ENCODE data around the gene SHISA5. TPM values are rescaled to one million over a fixed set of nuclear protein-coding genes. Genes with fewer than 3 reads are reported as not detected.

Gene SHISA5
- total and polyA plus RNA-seq, 10 of the 15 experiments (the other 5 are each of a cell fraction or from before 2014, with no cell fraction given) = 17.1 to 148 (median 67.3) TPM

DNA sequence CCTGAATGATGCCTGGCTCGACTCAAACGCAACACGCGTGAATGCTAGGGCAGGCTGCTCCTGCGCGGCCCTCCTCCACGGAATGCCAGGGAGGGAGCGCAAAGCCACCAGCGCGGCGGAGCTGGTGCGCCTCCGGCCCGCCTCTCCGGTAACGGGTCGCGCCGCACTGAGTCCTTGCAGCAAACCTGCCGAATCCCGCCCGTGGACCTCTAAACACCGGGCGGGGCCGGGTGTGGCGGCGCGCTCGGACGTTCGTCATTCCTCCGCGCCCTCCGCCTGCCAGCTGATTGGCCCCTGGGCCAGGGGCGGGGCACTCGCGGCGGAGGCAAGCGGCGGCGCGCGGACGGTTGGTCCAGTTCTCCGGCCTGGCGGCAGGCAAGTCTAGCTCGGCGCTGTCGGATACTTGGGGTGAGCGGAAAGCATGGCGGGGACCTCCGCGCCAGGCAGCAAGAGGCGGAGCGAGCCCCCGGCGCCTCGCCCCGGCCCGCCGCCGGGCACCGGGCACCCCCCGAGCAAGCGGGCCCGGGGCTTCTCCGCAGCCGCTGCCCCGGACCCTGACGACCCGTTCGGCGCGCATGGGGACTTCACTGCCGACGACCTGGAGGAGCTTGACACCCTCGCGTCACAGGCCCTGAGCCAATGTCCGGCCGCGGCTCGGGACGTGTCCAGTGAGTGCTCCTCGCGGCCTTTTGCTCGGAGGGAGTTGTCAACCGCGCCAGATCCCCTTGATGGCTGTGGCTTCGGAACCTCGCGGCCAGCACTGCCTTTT, 57.4 kb downstream of the SHISA5 start, which contains the start of gene ATRIP (continued):
- TF ChIP-seq, protein P1, sequence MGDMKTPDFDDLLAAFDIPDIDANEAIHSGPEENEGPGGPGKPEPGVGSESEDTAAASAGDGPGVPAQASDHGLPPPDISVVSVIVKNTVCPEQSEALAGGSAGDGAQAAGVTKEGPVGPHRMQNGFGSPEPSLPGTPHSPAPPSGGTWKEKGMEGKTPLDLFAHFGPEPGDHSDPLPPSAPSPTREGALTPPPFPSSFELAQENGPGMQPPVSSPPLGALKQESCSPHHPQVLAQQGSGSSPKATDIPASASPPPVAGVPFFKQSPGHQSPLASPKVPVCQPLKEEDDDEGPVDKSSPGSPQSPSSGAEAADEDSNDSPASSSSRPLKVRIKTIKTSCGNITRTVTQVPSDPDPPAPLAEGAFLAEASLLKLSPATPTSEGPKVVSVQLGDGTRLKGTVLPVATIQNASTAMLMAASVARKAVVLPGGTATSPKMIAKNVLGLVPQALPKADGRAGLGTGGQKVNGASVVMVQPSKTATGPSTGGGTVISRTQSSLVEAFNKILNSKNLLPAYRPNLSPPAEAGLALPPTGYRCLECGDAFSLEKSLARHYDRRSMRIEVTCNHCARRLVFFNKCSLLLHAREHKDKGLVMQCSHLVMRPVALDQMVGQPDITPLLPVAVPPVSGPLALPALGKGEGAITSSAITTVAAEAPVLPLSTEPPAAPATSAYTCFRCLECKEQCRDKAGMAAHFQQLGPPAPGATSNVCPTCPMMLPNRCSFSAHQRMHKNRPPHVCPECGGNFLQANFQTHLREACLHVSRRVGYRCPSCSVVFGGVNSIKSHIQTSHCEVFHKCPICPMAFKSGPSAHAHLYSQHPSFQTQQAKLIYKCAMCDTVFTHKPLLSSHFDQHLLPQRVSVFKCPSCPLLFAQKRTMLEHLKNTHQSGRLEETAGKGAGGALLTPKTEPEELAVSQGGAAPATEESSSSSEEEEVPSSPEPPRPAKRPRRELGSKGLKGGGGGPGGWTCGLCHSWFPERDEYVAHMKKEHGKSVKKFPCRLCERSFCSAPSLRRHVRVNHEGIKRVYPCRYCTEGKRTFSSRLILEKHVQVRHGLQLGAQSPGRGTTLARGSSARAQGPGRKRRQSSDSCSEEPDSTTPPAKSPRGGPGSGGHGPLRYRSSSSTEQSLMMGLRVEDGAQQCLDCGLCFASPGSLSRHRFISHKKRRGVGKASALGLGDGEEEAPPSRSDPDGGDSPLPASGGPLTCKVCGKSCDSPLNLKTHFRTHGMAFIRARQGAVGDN (IDR thresholded peaks at IDR 0.05) = peak; percentile 83
- TF ChIP-seq JUND (IDR thresholded peaks at IDR 0.05; ENCODE audit: low read depth, low read length) (no peak), CEBPB (IDR thresholded peaks at IDR 0.05; ENCODE audit: borderline replicate concordance in 1 of 2, low read depth in 2 of 2, low read length in 2 of 2) (no peak), POLR2A (IDR thresholded peaks at IDR 0.05; ENCODE audit: low read depth, low read length) (peak; percentile 98), DPF2 (IDR thresholded peaks at IDR 0.05) (peak; percentile 86; the same call in 1 of the 2 replicates), TCF7 (IDR thresholded peaks at IDR 0.05; ENCODE audit: borderline replicate concordance) (no peak), ZZZ3 (IDR thresholded peaks at IDR 0.05; ENCODE audit: control insufficient read depth, insufficient read length, low read depth) (no peak), TBL1XR1 (IDR thresholded peaks at IDR 0.05; ENCODE audit: low read depth, low read length) (0 out of 2 replicates have a peak, but pooled peaks have one; percentile 20), SIX5 (IDR thresholded peaks at IDR 0.05; ENCODE audit: low read depth, low read length, severe bottlenecking) (peak; percentile 45), ZNF384 (IDR thresholded peaks at IDR 0.05; ENCODE audit: borderline replicate concordance, low read depth, low read length) (no peak), NFIC (IDR thresholded peaks at IDR 0.05; ENCODE audit: low read depth, low read length) (no peak), KDM1A (IDR thresholded peaks at IDR 0.05; ENCODE audit: borderline replicate concordance) (no peak), MEF2B (IDR thresholded peaks at IDR 0.05; ENCODE audit: partially characterized antibody, poor library complexity, severe bottlenecking) (no peak), CREM (IDR thresholded peaks at IDR 0.05; ENCODE audit: low read depth) (peak; percentile 99), STAT1 (conservative IDR thresholded peaks at IDR 0.05) (0 out of 2 replicates have a peak, but pooled peaks have one; percentile 61), ZBED1 (IDR thresholded peaks at IDR 0.05; ENCODE audit: borderline replicate concordance) (no peak), ZNF217 (IDR thresholded peaks at IDR 0.05) (0 out of 2 replicates have a peak, but pooled peaks have one; percentile 26), IKZF2 (IDR thresholded peaks at IDR 0.05) (no peak), POLR2AphosphoS5 (IDR thresholded peaks at IDR 0.05; ENCODE audit: low read length) (peak; percentile 92), NBN (IDR thresholded peaks at IDR 0.05) (peak; percentile 68; the same call in 1 of the 2 replicates)
- TF ChIP-seq, protein P2, sequence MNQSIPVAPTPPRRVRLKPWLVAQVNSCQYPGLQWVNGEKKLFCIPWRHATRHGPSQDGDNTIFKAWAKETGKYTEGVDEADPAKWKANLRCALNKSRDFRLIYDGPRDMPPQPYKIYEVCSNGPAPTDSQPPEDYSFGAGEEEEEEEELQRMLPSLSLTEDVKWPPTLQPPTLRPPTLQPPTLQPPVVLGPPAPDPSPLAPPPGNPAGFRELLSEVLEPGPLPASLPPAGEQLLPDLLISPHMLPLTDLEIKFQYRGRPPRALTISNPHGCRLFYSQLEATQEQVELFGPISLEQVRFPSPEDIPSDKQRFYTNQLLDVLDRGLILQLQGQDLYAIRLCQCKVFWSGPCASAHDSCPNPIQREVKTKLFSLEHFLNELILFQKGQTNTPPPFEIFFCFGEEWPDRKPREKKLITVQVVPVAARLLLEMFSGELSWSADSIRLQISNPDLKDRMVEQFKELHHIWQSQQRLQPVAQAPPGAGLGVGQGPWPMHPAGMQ (IDR thresholded peaks at IDR 0.05; ENCODE audit: borderline replicate concordance) = no peak
- TF ChIP-seq, protein P3, sequence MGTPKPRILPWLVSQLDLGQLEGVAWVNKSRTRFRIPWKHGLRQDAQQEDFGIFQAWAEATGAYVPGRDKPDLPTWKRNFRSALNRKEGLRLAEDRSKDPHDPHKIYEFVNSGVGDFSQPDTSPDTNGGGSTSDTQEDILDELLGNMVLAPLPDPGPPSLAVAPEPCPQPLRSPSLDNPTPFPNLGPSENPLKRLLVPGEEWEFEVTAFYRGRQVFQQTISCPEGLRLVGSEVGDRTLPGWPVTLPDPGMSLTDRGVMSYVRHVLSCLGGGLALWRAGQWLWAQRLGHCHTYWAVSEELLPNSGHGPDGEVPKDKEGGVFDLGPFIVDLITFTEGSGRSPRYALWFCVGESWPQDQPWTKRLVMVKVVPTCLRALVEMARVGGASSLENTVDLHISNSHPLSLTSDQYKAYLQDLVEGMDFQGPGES (IDR thresholded peaks at IDR 0.05) = no peak
- TF ChIP-seq, protein P4, sequence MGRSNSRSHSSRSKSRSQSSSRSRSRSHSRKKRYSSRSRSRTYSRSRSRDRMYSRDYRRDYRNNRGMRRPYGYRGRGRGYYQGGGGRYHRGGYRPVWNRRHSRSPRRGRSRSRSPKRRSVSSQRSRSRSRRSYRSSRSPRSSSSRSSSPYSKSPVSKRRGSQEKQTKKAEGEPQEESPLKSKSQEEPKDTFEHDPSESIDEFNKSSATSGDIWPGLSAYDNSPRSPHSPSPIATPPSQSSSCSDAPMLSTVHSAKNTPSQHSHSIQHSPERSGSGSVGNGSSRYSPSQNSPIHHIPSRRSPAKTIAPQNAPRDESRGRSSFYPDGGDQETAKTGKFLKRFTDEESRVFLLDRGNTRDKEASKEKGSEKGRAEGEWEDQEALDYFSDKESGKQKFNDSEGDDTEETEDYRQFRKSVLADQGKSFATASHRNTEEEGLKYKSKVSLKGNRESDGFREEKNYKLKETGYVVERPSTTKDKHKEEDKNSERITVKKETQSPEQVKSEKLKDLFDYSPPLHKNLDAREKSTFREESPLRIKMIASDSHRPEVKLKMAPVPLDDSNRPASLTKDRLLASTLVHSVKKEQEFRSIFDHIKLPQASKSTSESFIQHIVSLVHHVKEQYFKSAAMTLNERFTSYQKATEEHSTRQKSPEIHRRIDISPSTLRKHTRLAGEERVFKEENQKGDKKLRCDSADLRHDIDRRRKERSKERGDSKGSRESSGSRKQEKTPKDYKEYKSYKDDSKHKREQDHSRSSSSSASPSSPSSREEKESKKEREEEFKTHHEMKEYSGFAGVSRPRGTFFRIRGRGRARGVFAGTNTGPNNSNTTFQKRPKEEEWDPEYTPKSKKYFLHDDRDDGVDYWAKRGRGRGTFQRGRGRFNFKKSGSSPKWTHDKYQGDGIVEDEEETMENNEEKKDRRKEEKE (IDR thresholded peaks at IDR 0.05) = no peak
